HG02970 (cell line): ENCODE data around the gene FOXG1.

Experiments
- ATAC-seq: cut with Tn5 transposase; IDR thresholded peaks from one replicate; pipeline ENCODE4 v1.9.1; 2021; ENCODE audit warnings: mild to moderate bottlenecking, moderate library complexity, moderate number of reproducible peaks; ENCODE audit not compliant: unreplicated experiment, low FRiP score

FOXG1 gene

DNA sequence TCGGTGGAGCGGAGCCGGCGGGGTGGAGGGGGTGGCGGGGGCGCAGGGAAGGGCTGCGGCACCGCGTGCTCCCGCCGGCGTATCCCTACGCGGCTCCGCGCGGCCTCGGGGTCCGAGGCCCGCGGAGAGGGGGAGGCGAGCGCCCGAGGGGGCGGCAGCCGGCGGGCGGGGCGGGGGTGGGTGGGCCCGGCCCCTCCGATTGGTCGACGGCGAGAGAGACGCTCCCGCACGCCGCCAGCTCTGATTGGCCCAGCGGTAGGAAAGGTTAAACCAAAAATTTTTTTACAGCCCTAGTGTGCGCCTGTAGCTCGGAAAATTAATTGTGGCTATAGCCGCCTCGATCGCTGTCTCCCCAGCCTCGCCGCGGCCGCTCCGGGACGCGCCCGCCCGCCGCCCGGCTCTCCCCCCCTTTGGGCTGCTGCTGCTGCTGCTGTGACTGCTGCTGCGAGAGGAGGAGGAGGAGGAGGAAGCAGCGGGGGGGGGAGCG lies at the start of gene FOXG1:
Gene FOXG1, plus strand, starts transcription at position 319 of the 487 bp plus-strand sequence. CDS start 493 bp downstream, outside the sequence.
- ATAC-seq = no peak

DNA sequence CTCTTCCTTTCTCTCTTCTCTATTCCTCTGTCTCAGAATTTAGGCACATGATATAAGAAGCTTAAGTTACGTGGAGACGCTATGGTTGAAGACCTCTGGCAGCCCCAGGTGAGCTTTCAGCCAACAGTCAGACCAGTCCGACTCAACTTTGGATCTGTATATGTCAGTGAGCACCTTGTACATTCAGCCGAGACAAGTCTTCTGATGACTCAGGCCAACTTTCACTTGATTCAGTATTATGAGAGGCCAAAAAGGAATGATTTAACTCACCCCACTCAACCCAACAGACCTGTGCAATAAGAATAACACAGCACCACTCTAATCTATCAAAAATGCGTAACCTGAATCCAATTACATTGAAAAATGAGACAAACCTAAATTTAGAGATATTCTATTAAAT lies 47.5 kb upstream of the FOXG1 start:
- no peak for ATAC-seq

DNA sequence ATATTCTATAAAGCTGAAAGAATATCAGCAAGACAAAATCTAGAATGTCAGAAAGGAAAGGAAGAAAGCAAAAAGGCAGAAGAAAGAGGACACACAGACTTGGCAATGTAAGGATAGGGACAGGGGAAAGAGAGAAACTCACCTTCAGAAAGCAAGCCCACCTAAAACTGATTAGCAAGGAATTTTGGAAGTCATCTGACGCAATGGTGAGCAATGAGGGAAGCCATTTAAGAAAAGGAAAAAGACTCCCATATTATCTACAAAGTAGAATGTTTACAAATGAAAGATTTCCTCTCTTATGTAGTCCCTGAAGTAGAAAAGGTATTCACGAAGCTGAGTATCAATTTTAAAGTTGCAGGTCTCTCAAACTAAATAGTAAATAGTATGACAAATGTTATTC lies 35.2 kb upstream of the FOXG1 start:
- no peak for ATAC-seq

DNA sequence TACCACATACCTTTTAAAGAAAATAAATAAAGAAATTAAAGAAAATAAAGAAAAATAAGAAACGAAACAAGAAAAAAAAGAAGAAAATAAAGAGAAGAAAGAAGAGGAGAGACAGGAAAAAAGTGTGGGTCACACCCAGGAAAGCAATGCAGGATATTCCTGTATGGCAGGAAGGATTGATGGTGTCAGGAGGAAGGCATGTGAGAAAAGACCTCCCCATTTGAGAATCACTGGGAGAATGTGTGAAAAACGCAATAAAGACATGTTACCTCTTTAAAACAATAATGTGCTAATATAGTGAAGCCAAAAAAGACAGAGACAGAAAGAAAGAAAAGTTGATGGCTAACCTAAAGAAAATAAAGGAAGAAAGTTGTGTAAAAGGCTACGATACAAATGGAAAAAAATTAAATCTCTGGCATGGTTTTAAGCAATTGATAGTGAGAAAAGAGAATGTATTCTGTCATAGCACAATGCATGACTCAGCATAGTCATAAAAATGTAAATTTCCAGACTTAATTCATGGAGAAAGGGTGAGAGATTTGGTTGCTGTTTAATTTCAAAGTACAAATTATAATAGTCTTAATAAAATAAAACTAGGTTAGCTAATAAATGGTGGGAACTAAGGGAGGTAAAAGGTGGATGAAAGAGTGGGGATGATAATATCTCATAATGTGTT lies 24.3 kb upstream of the FOXG1 start:
- ATAC-seq = no peak

DNA sequence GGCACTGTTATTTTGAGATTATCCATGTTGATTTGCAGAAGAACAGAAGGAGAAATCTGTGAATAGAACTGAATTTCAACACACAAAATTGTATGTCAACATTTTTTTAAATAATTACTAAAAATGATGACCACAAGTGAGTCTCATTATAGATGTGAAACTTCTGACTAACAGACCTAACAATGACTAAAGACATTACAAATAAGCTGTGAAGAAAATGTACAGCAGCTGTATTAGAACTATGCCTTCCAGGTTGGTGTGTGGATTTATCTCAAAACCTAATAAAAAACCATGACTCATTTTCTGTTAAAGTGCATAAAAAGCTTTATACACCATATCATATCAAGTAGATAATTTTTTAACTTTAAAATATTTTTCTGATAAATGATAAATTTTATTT lies 22.5 kb upstream of the FOXG1 start:
- no peak for ATAC-seq

DNA sequence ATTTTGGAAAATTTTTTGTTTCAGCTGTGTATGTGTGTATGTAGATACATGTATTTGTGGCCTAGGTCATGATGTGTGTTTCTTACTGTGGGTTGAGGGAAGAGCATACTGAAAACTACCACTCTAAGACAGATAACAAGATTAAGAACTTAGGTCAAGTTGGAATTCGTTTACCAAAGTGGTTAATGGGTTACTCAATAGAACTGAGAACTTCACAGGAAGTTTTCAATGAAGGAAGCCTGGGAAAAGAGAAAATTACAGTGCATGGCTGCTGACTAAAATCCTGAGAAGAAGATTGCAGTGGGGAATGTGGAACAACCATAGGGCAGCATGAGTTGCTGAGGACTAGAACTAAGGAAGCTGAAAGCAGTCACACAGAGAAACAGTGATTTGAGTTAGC lies 21.4 kb upstream of the FOXG1 start:
- ATAC-seq = no peak

DNA sequence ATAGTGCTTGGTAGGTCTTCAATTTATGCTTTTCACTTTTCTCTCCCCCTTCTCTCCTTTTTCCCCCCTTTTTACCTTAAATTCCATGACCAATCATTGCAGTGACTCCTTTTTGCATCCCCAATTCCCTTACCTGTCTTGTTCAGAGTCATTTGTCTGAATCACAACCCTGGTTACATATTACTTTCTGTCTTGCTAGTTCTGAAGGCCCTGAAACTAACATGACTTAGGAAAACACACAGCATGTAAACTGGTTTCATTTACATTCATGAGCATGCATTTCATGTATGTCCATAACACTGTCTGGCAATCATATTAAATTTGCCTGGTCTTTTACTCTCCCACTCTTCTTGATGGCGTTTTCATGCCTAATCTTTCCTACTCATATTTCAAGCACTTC lies 20.3 kb upstream of the FOXG1 start:
- ATAC-seq = no peak

DNA sequence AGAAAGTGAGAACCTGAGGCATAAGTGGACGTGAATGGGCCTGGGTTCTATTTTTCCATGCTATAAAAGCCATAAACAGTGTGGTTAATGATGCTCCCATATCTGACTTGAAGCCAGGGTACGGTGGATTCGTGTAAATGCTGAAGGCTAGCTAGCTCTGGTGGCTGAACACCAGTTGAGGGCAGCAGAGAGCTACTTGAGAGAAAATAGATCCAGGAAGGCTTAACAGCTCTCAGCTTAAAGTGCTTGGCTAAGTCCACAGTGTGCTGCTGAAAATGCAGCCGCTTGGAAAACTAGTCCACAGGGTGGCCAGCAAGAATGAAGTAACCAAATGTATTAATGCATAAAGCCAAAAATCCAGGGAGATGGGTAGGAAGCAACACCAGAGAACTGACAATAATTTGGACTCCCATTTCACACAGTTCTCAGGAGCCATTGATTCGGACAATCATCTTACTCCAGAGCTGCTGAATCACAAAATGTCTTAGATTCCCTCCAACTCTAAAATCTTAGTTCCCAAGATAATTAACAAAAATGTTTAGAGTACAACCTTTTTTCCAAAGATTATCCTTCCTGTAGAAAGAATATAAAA lies 15.0 kb upstream of the FOXG1 start:
- ATAC-seq = no peak

DNA sequence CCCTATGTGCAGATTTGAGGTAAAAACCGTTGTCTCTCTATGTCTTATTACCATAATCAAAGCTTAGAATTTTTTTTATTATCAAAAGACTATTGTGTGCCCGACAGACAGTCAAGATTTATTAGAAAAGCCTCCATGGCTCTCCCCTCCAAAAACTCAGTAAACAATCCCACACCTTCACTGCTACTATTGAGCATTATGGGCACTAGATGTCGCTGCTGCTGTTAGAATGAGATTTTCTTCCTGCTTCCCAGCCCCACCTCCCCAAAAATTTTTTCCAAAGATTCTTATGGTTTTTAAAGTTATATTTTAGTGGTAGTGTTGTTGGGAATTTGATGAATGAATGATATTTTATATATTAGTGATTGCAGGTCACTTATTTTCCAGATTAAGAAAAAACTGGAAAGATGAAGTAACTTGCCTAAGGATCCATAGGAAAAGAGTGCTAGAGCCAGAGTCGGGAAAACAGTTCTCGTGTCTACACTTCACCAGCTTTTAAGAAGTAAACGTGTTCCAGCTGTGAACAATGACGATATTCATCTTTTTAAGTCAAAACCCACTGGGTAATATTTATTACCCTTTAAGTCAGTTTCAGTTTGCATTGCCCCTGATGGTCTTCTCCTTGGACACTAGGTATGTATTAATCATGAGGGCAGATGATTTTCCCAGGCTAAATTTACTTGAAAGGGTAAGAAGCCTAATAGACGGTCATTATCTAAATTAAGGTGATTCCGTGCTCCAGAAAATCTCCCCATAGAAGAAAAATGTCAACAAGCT lies 12.2 kb upstream of the FOXG1 start:
- ATAC-seq = no peak

DNA sequence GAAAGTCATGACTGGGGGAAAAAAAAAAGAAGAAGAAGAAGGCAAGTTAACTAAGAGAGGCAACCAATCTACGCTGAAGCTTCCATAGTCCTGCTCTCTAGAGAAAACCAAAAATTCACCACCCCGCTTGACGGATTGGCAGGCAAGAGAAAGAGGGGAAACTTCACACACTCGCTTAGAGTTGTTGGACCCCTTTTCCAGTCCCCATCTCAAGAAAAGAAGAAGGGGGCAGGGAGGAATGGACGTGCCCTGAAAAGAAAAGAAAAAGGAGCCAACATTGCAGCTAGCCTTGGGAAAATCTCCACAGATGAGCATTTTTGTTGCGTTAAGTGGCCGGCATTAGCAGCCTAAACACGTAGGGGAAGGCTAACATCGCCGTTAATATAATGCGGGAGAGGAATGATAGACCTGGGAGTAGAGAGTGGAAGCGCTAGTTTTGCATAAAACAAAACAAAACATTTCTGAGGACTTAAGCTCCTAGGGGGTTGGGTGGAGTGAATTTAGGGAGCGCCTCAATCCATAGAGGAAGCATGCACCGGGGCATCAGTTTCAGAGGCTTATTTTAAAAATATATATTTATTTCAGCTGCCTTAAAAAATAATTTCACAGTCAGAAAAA lies 11.3 kb upstream of the FOXG1 start:
- no peak for ATAC-seq

DNA sequence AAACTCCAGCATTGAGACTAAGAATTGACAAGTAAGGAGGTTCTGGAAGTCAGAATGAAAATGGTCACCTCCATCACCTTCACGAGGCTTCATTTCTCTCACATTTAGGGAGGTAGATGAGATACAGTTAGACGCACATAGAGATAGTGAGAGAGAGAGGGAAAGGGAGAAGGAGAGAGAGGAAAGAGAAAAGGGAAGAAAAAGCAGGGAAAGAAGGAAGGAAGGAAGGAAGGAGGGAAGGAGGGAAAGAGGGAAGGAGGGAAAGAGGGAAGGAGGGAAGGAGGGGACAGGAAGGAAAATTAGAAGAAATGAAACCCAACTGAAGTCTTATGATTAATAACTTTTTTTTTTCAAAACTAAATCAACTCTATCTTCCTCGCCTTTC lies 10.7 kb upstream of the FOXG1 start:
- no peak for ATAC-seq

DNA sequence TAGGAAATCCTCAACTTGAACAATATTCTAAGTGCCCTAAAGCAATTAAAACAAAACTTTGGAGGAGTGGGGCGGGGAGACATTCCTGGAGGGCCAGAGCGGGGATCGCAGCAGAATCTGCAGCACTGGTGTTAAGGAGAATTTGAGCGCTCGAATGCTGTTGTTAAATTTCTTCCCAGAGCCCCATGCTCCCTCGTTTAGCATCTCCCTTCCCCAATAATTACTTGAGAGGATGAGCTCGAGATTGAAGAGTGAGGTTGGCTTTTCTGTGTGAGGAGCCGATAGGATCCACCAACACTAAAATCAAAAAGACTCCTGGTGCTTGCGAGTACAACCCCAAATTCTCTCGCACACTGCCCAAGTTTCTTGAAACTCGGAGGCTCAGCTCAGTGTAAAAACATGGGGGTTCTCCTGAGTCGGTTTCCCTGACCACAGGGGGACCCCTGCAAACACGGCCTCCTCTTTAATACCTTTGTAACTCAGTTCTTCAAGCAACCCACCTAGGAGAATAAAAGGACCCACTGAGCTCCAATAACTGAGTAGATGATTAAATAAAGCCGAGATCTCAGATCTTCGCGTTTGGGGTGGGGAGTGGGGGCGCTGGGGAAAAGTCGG lies 10.2 kb upstream of the FOXG1 start:
- ATAC-seq = no peak

DNA sequence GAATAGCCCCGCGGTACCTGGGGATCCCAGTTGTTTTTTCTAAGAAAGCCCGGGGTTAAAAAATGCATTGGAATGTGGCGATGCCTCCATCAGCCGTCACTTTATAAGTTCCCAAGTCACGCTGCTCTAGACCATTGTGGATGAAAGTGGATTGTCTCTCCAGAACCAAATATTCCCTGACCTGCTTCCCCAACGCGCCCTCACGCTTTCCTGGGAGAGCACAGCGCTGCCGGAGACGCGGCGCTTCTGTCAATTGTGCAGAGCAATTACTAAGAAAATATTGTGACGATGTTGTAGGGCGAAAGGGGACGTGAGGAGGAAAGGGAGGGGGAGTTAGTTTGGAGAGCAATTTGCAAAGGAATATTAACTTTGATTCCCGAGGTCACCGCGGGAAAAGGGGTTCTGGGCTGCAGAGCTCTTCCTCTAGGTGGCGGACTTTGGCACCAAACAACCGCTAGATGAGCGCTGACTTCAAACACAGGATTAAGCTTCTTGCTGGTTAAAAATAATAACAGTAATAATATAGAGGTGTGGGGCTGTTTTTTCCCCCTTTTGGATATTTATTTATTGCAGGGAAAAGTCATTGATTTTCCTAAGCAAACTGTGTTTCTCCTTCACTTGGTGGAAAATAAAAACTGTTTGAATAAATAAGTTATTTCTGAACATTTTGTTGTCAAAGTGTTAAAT lies 9.6 kb upstream of the FOXG1 start:
- ATAC-seq = no peak

DNA sequence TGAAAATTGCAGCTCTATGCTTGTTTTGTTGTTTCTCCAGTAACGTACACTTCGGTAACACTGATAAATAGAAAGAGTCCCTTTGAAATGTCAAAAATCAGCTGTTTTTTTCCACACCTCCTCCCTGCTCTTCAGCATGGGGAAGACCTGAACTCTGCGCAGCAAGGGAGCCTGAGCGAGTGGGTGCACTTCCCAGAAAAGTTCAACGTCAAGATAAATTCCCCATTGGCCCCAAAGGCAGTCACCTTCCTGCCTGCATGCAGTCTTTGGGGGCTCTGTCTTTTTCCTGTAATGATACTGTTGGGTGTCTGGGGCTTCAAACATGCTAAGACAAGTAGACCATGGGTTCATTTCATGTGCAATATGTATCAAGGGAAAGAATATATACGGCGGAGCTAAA lies 8.8 kb upstream of the FOXG1 start:
- ATAC-seq = no peak

DNA sequence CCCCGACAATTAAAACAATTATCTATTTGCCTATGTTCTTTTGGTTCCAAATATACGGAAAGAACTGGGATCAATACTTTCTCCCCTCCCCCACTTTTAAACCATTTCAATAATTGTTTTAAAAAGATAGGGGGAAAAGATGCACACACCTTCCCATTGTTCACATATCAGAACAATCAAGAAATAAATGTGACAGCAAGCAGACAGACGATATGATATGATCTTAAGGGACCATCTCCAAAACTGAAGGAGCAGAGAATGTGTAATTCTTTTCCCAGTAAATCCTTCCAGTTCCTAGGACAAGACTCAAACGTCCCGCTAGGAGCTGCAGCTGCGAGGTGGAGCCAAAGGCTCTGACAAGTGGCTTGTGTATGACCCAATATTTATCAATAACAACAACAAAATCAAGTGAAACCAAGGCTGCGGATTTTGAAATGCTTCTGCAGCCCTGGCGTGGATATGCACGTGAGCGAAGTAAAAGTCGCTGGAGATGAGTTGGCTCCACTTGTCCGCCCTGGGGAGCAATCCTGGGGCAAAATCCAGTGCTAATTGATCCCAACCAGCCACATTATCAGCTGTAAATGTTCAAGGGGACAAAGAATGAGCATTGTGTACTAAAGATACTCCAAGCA lies 8.2 kb upstream of the FOXG1 start:
- ATAC-seq = no peak

DNA sequence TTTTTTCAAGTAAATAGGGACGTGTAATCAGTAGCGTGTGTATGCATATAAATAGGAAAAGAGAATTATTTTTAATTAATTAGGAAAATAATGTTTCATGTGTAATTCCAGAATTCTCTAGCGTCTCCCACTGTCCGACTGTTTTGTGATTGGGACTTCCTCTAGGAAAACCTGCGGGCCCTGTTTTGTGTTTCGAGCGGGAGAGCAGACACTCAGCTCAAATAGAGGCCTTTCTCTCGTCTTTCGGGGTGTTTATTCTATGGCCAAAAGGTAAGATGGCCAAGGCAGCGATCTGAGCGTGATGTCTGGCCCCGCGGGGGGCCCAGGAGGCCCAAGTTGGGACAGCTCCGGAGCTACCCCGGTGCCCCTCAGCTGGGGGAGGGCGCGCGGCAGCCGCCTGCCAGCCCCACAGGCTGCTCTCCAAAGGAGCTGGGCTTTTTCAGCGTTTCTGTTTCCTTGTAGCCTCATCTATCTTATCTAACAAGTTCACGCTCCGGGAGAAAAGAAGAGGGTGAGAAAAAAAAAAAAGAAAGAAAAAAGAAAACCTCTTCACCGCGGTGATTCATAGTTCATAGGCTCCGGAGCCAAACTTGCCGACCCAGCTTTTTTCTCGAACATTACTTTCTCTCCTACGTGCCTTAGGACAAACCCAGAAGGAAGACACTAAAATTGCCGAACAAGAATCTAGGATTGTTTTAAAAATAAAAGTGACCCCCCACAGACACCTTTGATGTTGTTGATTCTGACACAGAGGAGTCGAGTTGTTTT lies 7.5 kb upstream of the FOXG1 start:
- ATAC-seq = no peak

DNA sequence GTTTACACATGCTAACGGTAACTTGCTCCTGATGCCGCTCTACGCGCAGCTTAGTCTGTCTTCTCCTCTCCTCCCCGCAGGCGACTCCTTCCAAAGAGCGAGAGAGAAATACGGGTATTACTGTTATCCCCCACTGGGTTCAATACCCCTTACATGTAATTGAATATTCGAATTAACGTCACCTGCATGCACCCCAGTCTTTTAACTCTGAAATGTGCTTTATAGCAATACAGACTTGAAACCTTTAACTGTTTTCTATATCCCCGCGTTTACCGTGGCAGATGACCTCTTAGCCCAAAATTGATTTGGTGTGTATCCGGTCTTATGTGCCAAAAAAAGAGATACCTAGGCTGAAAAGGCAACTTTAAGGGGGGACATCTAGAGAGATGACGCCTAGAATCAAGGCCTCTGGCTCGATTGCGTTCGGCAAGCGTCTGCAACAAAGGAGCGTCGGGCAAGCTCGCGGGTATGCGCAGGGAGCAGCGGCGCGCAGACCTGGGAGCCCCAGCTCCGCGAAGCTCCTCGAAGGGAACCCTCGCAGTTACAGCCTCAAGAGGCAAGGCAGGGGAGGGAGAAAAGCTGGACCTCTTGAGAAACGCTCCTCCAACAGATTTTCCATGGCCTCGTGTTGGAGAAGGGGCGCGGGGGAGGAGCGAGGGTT lies 6.8 kb upstream of the FOXG1 start:
- ATAC-seq = no peak

DNA sequence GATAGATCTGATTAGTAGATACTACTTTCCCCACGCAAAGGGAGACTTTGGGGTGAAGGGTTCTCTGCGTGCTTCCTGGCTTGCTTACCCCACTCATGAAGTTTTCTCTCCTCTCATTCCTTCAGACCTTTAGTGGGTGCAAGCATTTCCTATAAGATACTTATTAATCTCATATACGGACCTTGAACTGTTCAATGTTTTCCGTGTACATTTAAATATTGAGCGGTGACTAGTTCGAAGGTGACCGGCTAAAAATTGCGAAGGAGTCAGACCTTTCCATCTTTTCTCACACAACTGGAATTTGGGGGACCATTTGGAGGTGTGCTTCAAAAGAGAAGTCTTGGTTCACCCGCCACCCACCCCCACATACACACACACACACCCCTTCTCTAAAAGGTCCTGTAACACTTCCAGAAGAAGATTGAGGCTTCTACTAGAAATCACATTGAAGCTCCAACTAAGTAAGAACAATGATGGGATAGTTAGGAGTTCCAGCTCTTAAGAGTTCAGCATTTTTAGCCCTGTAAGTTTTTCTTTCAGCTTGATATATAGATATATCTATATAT lies 6.1 kb upstream of the FOXG1 start:
- no peak for ATAC-seq
